Stimulated activated CD8-positive, alpha-beta memory T cell treated with anti-CD3 and anti-CD28 coated beads, Interleukin-15, amount 100 ng/mL, for 4 hours (primary cell): ENCODE measurements around the gene EFCAB6.

Experiments used
- DNase-seq, 2 donors: peaks; one replicate each; pipeline ENCODE4 v3.0.0-alpha.2; 2020; ENCODE audit warnings: low read depth in 2 of 2

The EFCAB6 gene

DNA sequence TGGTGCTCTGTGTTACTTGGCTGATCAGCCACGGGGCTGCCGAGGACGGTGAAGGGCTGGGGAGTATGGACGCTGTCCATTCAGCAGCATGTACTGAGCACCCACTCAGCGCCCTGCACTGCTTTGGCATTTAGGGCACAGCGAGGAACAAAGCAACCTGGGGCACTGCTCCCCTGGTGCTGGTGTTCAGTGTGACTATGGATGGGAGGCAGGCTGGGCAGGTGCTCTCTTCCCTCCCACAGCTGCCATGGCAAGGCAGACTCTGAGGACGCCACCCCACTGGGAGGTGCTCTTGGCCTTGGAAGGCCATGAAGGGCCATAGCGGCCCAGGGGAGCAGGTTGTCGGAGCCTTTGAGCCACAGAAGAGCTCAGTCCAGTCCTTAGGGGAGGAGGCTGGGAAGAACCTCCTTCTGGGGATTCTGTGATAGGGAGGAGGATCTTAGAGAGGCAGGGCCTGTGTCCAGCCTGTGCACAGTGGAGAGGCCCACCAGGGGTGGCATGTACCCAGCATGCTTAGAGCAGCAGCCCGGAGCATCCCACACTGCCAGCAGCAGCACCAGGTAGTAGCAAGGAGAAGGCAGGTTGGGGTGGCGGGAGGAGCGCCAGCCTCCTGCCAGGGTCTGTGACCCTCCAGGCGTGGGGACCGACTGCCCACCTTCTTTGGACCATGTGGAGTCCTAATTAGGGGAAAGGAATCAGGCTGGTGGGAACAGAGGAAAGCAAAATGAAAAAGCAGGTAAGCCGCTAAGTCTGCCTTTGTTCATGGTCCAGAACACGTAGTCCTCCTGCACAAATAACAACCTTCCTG, 258.4 kb downstream of the EFCAB6 start:
- no peak for DNase-seq

DNA sequence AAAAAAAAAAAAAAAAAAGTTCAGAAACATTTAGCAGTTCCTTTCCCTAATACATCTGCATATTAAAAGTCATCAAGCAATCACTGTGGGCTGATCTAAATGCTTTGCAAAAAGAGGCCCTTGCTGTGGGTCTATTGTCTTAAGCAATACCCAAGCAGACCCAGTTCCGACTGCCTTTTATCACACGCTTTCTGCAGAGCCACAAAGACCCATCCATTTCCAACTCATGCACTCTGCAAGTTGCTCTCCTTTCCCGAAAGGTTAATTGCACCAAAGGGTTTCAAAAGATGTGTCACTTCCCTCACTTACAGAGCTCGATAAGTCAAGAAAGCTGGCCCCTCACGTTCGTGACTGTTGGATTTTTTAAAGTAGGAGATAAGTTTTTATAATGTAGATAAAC, 261.4 kb downstream of the EFCAB6 start:
- DNase-seq: no peak

- DNase-seq: no peak
These were observed 262.0 kb downstream of the EFCAB6 start for GRCh38 chr22:43550024-43550620.

- no peak for DNase-seq
These were observed 265.9 kb downstream of the EFCAB6 start for GRCh38 chr22:43546186-43546585.

DNA sequence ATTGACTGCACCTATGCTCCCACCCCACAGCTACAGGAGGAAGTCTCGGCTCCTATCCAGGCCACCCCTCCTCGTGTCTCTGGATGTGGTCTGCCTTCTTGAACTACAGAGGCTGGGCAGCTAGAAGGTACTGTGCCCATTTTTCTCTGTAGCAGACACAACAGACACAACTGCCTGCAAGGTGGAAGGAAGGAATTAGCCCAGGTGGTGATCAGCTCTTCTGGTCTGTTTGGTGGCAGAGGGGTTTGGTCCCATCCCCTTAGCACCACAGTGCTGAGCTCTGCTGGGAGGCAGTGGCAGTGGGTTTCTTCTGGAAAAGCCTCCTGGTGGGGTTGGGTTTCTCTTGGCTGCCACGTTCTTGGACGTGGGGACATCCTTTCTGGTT, 267.8 kb downstream of the EFCAB6 start:
- no peak for DNase-seq

DNA sequence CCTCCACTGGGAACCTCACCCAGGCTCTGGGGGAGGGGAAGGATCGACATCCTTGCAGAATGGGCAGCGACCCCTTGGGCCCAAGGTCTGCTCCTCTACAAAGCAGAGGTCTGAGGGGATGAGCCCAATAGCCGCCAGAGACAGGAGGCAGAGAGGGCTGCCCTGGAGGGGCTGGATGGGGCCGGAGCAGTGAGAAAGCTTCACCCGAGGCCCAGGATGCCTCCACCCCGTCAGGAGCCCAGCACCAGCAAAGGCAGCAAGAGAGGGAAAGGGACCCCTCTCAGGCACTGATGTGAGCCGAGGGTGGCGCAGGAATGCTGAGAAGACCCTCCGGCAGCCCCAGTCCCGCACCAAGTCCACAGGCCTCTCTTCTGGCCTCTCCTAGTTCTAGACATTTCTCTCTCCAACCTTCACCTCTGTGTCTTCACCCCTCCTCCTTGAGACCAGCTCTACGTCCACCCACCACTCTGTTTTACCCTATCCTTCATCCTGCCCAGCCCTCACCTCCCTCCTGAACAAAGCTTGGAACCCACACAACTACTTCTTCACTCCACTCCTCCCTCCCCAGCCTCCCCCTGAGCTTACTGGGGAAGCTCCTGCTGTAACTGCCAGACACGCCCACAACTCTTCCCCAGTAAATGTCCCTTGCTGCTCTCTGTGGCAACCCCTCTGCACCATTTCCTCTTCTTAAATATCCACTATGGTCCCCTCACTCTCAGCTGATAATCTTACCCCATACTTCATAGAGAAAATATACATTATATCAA, 268.4 kb downstream of the EFCAB6 start:
- DNase-seq: no peak

DNA sequence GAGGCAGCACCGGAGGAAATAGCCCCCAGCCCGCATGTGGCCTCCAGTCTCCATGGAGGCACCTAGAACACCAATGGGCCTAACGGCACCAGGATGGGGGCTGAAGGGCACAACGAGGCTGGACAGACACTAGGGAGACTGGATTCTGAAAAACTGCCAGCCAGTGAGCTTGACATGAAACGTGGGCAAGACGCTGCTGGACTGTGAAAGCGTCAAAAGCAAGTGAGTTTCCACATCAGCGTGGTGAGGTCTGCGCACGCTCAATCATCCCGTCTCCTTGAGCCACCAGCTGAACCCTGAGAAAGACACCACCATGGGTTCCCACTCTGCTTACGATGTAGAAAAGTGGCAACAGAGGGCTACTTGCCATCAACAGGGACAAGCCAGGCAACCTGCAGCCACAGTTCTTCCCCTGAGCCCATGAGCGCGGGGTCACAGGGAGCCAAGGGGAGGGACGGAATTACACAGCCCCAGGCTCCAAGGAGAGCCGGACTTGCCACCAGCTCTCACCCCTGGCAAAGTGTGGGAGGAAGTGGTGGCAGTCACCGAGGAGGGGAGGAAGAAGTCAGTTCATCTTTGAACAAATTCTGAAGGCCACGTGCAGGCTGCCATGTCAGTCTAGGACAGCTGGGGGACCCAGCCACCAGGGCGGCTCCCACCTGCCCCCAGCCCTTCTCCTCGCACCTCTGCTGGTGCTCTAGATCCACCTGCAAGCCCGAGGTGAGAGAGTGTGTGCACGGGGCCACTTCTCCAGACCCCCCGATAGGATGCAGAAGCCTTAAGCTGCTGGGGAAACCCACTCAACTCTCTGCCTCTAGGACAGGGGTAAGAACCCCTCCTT, 269.2 kb downstream of the EFCAB6 start:
- no peak for DNase-seq

DNA sequence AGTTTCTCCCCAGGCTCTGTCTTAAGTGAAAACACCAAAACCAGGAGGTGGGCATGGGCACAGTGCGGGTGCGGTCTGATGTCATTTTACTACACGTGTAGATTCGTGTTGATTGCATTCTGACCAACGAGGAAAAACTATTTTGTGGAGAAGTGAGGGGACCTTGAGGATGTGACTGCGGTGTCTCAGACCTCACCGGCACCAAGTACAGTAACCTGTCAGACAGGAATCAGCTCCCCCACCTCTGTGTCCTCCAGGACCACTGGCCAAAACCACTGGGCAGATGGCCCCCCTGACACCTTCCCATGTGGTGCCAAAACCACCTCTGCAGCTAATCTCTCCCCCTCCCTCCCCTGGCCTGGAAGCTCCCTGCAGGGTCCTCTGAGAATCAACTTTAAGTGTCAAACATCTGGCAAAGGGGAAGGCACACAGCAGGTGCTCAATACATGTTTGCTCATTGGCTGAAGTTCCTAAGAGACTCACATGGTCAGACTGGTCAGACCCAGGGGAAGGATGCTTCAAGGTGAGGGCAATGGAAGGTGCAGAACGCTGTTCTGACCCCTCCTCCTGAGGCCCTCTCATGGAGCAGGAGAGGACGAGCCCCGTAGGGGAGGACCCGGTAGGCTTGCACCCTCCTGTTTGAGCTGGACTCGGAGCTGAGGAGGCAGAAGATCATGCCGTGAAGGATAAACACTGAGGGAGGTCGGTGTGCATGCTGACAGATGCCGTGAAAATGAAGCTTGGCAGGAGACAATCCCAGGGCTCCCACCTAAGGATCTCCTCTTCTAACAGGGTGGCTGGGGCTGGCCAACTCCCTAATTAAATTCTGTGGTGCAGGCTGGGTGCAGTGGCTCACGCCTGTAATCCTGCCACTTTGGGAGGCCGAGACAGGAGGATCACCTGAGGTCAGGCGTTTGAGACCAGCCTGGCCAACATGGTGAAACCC, 270.4 kb downstream of the EFCAB6 start:
- no peak for DNase-seq

GRCh38 chr22:43541022-43541421, 271.1 kb downstream of the EFCAB6 start:
- no peak for DNase-seq

GRCh38 chr22:43540529-43540923, 271.6 kb downstream of the EFCAB6 start:
- no peak for DNase-seq

GRCh38 chr22:43539572-43540528, 272.3 kb downstream of the EFCAB6 start:
- DNase-seq: no peak

- no peak for DNase-seq
These were observed 275.0 kb downstream of the EFCAB6 start for GRCh38 chr22:43537019-43537585.

- DNase-seq: no peak
These were observed 276.4 kb downstream of the EFCAB6 start for GRCh38 chr22:43535741-43536140.

GRCh38 chr22:43535336-43535735, 276.8 kb downstream of the EFCAB6 start:
- no peak for DNase-seq

GRCh38 chr22:43534916-43535315, 277.2 kb downstream of the EFCAB6 start:
- no peak for DNase-seq

DNA sequence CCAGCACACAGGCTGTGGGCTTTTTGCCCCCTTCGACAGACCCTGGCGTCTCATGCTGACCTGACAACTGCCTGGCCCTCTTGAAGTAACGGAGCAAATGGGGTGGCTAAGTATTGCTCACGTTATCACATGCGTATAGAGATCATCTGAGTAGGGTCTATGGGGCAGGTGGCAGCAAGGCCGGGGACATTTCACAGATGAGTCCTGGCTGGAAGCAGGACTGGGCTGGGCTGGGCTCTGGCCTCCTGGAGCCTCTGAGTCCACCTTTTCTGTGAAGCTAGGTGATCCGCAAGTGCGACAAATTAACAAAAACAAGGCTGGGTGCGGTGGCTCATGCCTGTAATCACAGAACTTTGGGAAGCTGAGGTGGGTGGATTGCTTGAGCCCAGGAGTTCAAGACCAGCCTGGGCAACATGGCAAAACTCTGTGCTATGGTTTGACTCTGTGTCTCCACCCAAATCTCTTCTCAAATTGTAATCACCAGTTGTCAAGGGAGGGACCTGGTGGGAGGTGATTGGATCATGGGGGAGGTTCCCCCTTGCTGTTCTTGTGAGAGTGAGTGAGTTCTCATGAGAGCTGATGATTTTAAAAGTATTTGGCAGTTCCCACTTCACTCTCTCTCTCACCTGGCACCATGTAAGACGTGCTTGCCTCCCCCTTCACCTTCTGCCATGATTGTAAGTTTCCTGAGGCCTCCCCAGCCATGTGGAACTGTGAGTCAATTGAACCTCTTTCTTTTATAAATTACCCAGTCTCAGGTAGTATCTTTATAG, 278.3 kb downstream of the EFCAB6 start:
- no peak for DNase-seq

DNA sequence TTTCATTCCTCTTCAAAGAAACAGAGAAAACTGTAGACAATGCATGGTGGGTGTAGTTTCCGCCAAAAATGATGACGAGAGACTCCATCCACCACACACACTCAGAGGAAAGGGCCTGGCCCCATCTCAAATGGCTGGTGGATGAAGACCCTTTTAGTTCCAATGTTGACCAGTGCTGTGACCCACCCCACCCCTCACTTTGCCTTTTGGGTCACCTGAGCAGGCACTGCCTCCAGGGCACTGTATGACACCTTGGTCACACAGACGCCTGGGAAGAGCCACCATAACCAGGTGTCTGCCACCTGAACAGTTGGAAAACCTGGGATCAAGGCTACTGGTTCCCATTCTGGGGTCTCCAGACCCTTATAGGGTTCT, 279.0 kb downstream of the EFCAB6 start:
- no peak for DNase-seq

- no peak for DNase-seq
These were observed 279.6 kb downstream of the EFCAB6 start for GRCh38 chr22:43532301-43533155.
